CD4-positive, alpha-beta memory T cell (primary cell): ENCODE results near the gene ARHGAP31. TPM values are rescaled to one million over a fixed set of nuclear protein-coding genes. Genes with fewer than 3 reads are reported as not detected.
A peak's percentile ranks its signal among the peaks of the same experiment; 100 is the strongest.
"Not testable (repeated sequence)": the region's sequence is repeated elsewhere in the genome, so short reads cannot be mapped to it uniquely, and the experiment has no call there.

Source experiments
- CTCF ChIA-PET: fragments of 350-600 bp; sonication (Branson Sonifier 250); formaldehyde crosslinking; loops from one replicate; lab custom pipeline; 2021; ENCODE audit warnings: inconsistent platforms; ENCODE audit not compliant: partially characterized antibody; lab: Charles Lee
- POLR2A ChIA-PET: fragments of 350-600 bp; sonication (Branson Sonifier 250); formaldehyde crosslinking; loops from one replicate; lab custom pipeline; 2021; ENCODE audit not compliant: partially characterized antibody; lab: Charles Lee
- DNase-seq, 5 donors: peaks; one replicate each; pipeline versions ENCODE4 v3.0.0 to v3.0.0-alpha.2; 2020 to 2022; ENCODE audit warnings: mixed read lengths in 1 of 5
- H3K27ac ChIP-seq: one replicate; pipeline ENCODE4 v1.7.0; 2013; ENCODE audit warnings: low read depth, low read length
- H3K27me3 ChIP-seq: 2 replicates; pipeline ENCODE4 v1.7.0; 2013; ENCODE audit warnings: mild to moderate bottlenecking, low read length, moderate library complexity; ENCODE audit not compliant: insufficient read depth
- H3K36me3 ChIP-seq: 2 replicates; pipeline ENCODE4 v1.7.0; 2013; ENCODE audit warnings: mild to moderate bottlenecking, low read length, moderate library complexity; ENCODE audit not compliant: insufficient read depth
- H3K4me1 ChIP-seq: 2 replicates; pipeline ENCODE4 v1.7.0; 2013; ENCODE audit warnings: mild to moderate bottlenecking, low read length, moderate library complexity; ENCODE audit not compliant: insufficient read depth
- H3K4me3 ChIP-seq, 2 donors: one replicate each; pipeline ENCODE4 v1.7.0; 2013; ENCODE audit warnings: low read length in 2 of 2, mild to moderate bottlenecking in 1 of 2
- H3K9me3 ChIP-seq, 2 donors: one replicate each; pipeline ENCODE4 v1.7.0; 2013; ENCODE audit warnings: low read length in 2 of 2, control low read depth in 1 of 2; ENCODE audit not compliant: control insufficient read depth in 1 of 2
- H3K27ac Mint-ChIP-seq, 7 donors: one replicate each; pipeline ENCODE4 v1.8.0; 2020 to 2021; ENCODE audit warnings: mixed read lengths in 7 of 7, mild to moderate bottlenecking in 6 of 7, inconsistent platforms in 3 of 7, moderate library complexity in 3 of 7
- H3K27me3 Mint-ChIP-seq, 2 donors: one replicate each; pipeline ENCODE4 v1.8.0; 2020 to 2021; ENCODE audit warnings: mixed read lengths in 2 of 2
- H3K36me3 Mint-ChIP-seq, 2 donors: one replicate each; pipeline ENCODE4 v1.8.0; 2020 to 2021; ENCODE audit warnings: mixed read lengths in 2 of 2, inconsistent platforms in 1 of 2, mild to moderate bottlenecking in 1 of 2
- H3K4me1 Mint-ChIP-seq, 4 donors: one replicate each; pipeline ENCODE4 v1.8.0; 2020 to 2021; ENCODE audit warnings: mixed read lengths in 4 of 4, mild to moderate bottlenecking in 1 of 4
- H3K4me3 Mint-ChIP-seq, 8 donors: one replicate each; pipeline ENCODE4 v1.8.0; 2020 to 2021; ENCODE audit warnings: mixed read lengths in 8 of 8, mild to moderate bottlenecking in 7 of 8, moderate library complexity in 6 of 8, inconsistent platforms in 3 of 8
- H3K9me3 Mint-ChIP-seq, 8 donors: one replicate each; pipeline ENCODE4 v1.8.0; 2020 to 2021; ENCODE audit warnings: mixed read lengths in 8 of 8, mild to moderate bottlenecking in 5 of 8, inconsistent platforms in 3 of 8, moderate library complexity in 1 of 8
- intact Hi-C: fragments of 100-400 bp; cut with micrococcal nuclease; formaldehyde crosslinking; loops from one replicate; pipeline ENCODE4 v1.15.1; 2023
- polyA plus RNA-seq, 2 donors: library from polyadenylated mRNA; unstranded; fragments of 300-500 nt; fragmentation: Illumina TruSeq; gene quantifications; one replicate each; pipeline ENCODE4 v1.2.3, GENCODE V29; 2021
- total RNA-seq, 2 experiments: library from RNA; stranded (reverse); gene quantifications; one replicate each; pipeline ENCODE4 v1.2.3, GENCODE V29; 2021

ARHGAP31 gene
- total and polyA plus RNA-seq, 4 experiments from 2014 or later, result 1.2 to 6.2 (median 5.1) TPM

- H3K36me3 Mint-ChIP-seq, result peaks cover 0 to 17% of the 10 kb centered on the region in 2 donors
- no peak overlapping the region for H3K27ac Mint-ChIP-seq
- H3K27me3 ChIP-seq, result no peaks in the 10 kb centered on the region
- H3K4me1 ChIP-seq, result no peaks in the 10 kb centered on the region
- intact Hi-C loops, result no loop called here
- H3K9me3 ChIP-seq, result no peaks in the 10 kb centered on the region
- DNase-seq, result no peak
- H3K27ac ChIP-seq, result no peak overlapping the region
- no peaks in the 10 kb centered on the region for H3K27me3 Mint-ChIP-seq
- no peak overlapping the region for H3K4me3 ChIP-seq
- H3K4me3 Mint-ChIP-seq, result no peak overlapping the region
- CTCF ChIA-PET, result no interaction called here
- POLR2A ChIA-PET, result no interaction called here
- no peaks in the 10 kb centered on the region for H3K9me3 Mint-ChIP-seq
- peaks cover 0 to 4% (median under 1%) of the 10 kb centered on the region in 4 donors for H3K4me1 Mint-ChIP-seq
- H3K36me3 ChIP-seq, result no peaks in the 10 kb centered on the region
Observed at GRCh38 chr3:119336823-119337222, 42.6 kb downstream of the ARHGAP31 start.

GRCh38 chr3:119337407-119337806, 43.2 kb downstream of the ARHGAP31 start:
- H3K4me3 ChIP-seq, DNase-seq, H3K27me3 ChIP-seq, intact Hi-C loops, H3K4me1 ChIP-seq, H3K9me3 ChIP-seq, H3K9me3 Mint-ChIP-seq, CTCF ChIA-PET, H3K4me3 Mint-ChIP-seq, H3K36me3 ChIP-seq, H3K27ac ChIP-seq, H3K27ac Mint-ChIP-seq, H3K27me3 Mint-ChIP-seq, POLR2A ChIA-PET, H3K4me1 Mint-ChIP-seq: not testable (repeated sequence)
- H3K36me3 Mint-ChIP-seq, result peaks cover 0 to 17% of the 10 kb centered on the region in 2 donors

- intact Hi-C loops, result no loop called here
Observed at GRCh38 chr3:119338754-119339153, 44.6 kb downstream of the ARHGAP31 start.

GRCh38 chr3:119340014-119340413, 45.8 kb downstream of the ARHGAP31 start:
- H3K4me1 ChIP-seq, result no peaks in the 10 kb centered on the region
- H3K27ac Mint-ChIP-seq, result no peak overlapping the region
- no peak overlapping the region for H3K4me3 ChIP-seq
- no peaks in the 10 kb centered on the region for H3K27me3 ChIP-seq
- H3K27me3 Mint-ChIP-seq, result no peaks in the 10 kb centered on the region
- ChIA-PET POLR2A (no interaction called here), CTCF (interaction anchor here (1.0 to 1.6 kb wide), 4 partner anchors 10 to 99 kb away, joined by 3 to 4 read pairs (median 4); partner anchors contain the start of gene B4GALT4)
- intact Hi-C loops, result no loop called here
- no peak for DNase-seq
- peaks cover 0 to 13% of the 10 kb centered on the region in 2 donors for H3K36me3 Mint-ChIP-seq
- peaks cover 0 to 1% (median 0%) of the 10 kb centered on the region in 4 donors for H3K4me1 Mint-ChIP-seq
- no peaks in the 10 kb centered on the region for H3K9me3 Mint-ChIP-seq
- H3K9me3 ChIP-seq, result no peaks in the 10 kb centered on the region
- H3K36me3 ChIP-seq, result no peaks in the 10 kb centered on the region
- no peak overlapping the region for H3K4me3 Mint-ChIP-seq
- no peak overlapping the region for H3K27ac ChIP-seq

More at GRCh38 chr3:119338754-119339153, 44.6 kb downstream of the ARHGAP31 start:
- Histone ChIP-seq H3K27me3 (no peaks in the 10 kb centered on the region), H3K4me3 (no peak overlapping the region), H3K9me3 (no peaks in the 10 kb centered on the region), H3K36me3 (no peaks in the 10 kb centered on the region), H3K27ac (no peak overlapping the region), H3K4me1 (no peaks in the 10 kb centered on the region)
- no peaks in the 10 kb centered on the region for H3K9me3 Mint-ChIP-seq
- DNase-seq, result no peak
- no peaks in the 10 kb centered on the region for H3K27me3 Mint-ChIP-seq
- no peak overlapping the region for H3K4me3 Mint-ChIP-seq
- ChIA-PET POLR2A (no interaction called here), CTCF (interaction anchor here (1.2 to 1.7 kb wide), 2 partner anchors 11 to 64 kb away, joined by 4 to 5 read pairs; no protein-coding TSS in a partner anchor)
- H3K27ac Mint-ChIP-seq, result peak overlapping the region in 1 of 7 donors; percentile 43
- peaks cover 0 to 1% (median 0%) of the 10 kb centered on the region in 4 donors for H3K4me1 Mint-ChIP-seq
- H3K36me3 Mint-ChIP-seq, result peaks cover 0 to 14% of the 10 kb centered on the region in 2 donors

- H3K9me3 Mint-ChIP-seq, result no peaks in the 10 kb centered on the region
- peaks cover 0 to 1% (median 0%) of the 10 kb centered on the region in 4 donors for H3K4me1 Mint-ChIP-seq
- POLR2A ChIA-PET, result no interaction called here
Observed at GRCh38 chr3:119340446-119340845, 46.3 kb downstream of the ARHGAP31 start.

GRCh38 chr3:119342176-119342575, 48.0 kb downstream of the ARHGAP31 start:
- intact Hi-C loops, result no loop called here
- Mint-ChIP-seq H3K4me1 (peaks cover 0 to 3% (median 0%) of the 10 kb centered on the region in 4 donors), H3K4me3 (no peak overlapping the region), H3K27me3 (no peaks in the 10 kb centered on the region), H3K9me3 (no peaks in the 10 kb centered on the region), H3K27ac (peak overlapping the region in 1 of 7 donors; percentile 13), H3K36me3 (peaks cover 0 to 9% of the 10 kb centered on the region in 2 donors)
- POLR2A ChIA-PET, result no interaction called here
- DNase-seq, result no peak
- CTCF ChIA-PET, result no interaction called here
- Histone ChIP-seq H3K9me3 (no peaks in the 10 kb centered on the region), H3K36me3 (no peaks in the 10 kb centered on the region), H3K27me3 (no peaks in the 10 kb centered on the region), H3K4me1 (no peaks in the 10 kb centered on the region), H3K4me3 (no peak overlapping the region), H3K27ac (no peak overlapping the region)

More at GRCh38 chr3:119340446-119340845, 46.3 kb downstream of the ARHGAP31 start:
- no peak for DNase-seq
- H3K27ac ChIP-seq, result no peak overlapping the region
- H3K36me3 Mint-ChIP-seq, result peaks cover 0 to 9% of the 10 kb centered on the region in 2 donors
- no peak overlapping the region for H3K4me3 Mint-ChIP-seq
- CTCF ChIA-PET, result interaction anchor here (1.0 to 1.6 kb wide), 3 partner anchors 13 to 99 kb away, joined by 3 to 4 read pairs (median 3); partner anchors contain the start of gene B4GALT4
- intact Hi-C loops, result no loop called here
- H3K4me3 ChIP-seq, result no peak overlapping the region
- no peaks in the 10 kb centered on the region for H3K9me3 ChIP-seq
- H3K36me3 ChIP-seq, result no peaks in the 10 kb centered on the region
- H3K27me3 Mint-ChIP-seq, result no peaks in the 10 kb centered on the region
- no peaks in the 10 kb centered on the region for H3K27me3 ChIP-seq
- no peaks in the 10 kb centered on the region for H3K4me1 ChIP-seq
- no peak overlapping the region for H3K27ac Mint-ChIP-seq

GRCh38 chr3:119343719-119344118, 49.5 kb downstream of the ARHGAP31 start:
- Histone ChIP-seq H3K36me3 (no peaks in the 10 kb centered on the region), H3K27ac (no peak overlapping the region), H3K27me3 (no peaks in the 10 kb centered on the region), H3K4me3 (no peak overlapping the region), H3K9me3 (no peaks in the 10 kb centered on the region), H3K4me1 (no peaks in the 10 kb centered on the region)
- H3K36me3 Mint-ChIP-seq, result peaks cover 0 to 6% of the 10 kb centered on the region in 2 donors
- no peaks in the 10 kb centered on the region for H3K9me3 Mint-ChIP-seq
- intact Hi-C loops, result no loop called here
- H3K27me3 Mint-ChIP-seq, result no peaks in the 10 kb centered on the region
- peaks cover 0 to 3% (median 0%) of the 10 kb centered on the region in 4 donors for H3K4me1 Mint-ChIP-seq
- peak overlapping the region in 3 of 7 donors; percentile 19 to 57 (median 43) for H3K27ac Mint-ChIP-seq
- ChIA-PET CTCF (interaction anchor here (0.8 kb wide), 1 partner anchor 9 kb away, joined by 3 read pairs; no protein-coding TSS in a partner anchor), POLR2A (no interaction called here)
- no peak for DNase-seq
- H3K4me3 Mint-ChIP-seq, result no peak overlapping the region
